Measurements from ENCODE around the gene SLC12A9.

Gene SLC12A9

GRCh38 chr7:100865938-100866728 is 13.6 kb downstream of the SLC12A9 start:
- Histone ChIP-seq H3K27me3 (ENCODE audit: low read depth, low read length) (no peaks in the 10 kb centered on the region), H3K9ac (ENCODE audit: low read length) (peak overlapping the region; percentile 99; the same call in 1 of the 2 replicates), H3K27ac (ENCODE audit: low read length) (peak overlapping the region; percentile 79; the same call in 1 of the 2 replicates), H3K4me2 (ENCODE audit: low read length) (peak overlapping the region; percentile 89; the same call in 1 of the 2 replicates), H3K4me3 (ENCODE audit: low read length) (peak overlapping the region; percentile 91; the same call in 1 of the 2 replicates), H4K20me1 (ENCODE audit: insufficient read depth, low read length) (no peaks in the 10 kb centered on the region), H3K79me2 (ENCODE audit: low read length) (peaks cover 25% of the 10 kb centered on the region), H2AFZ (ENCODE audit: low read depth, low read length) (no peak overlapping the region), H3K9me3 (ENCODE audit: insufficient read depth, low read length) (no peaks in the 10 kb centered on the region), H3K36me3 (replicated peaks; ENCODE audit: low read depth, low read length) (peaks cover 11% of the 10 kb centered on the region), H3K4me1 (ENCODE audit: low read length) (peaks cover 27% of the 10 kb centered on the region)
- TF ChIP-seq EZH2phosphoT487 (IDR thresholded peaks at IDR 0.05; ENCODE audit: low read depth) (no peak), CTCF (IDR thresholded peaks at IDR 0.05; ENCODE audit: low read depth, low read length) (no peak)

DNA sequence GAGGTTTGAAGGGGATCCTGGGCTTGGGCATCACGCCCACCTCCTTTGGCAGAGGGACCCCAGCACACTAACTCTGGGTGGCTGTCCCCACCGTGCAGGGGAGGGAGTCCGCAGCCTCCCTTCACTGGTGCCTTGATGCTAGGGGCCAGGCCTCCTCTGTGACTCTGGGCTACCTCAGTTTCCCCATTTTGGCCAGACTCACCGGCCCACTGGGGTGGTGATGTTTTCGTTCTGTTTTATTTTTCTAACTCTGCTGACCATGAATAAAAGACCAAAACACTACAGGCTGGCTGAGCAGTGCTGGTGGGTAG is 14.2 kb downstream of the SLC12A9 start:
- Histone ChIP-seq H3K27ac (ENCODE audit: low read length) (peak overlapping the region; percentile 79), H4K20me1 (ENCODE audit: insufficient read depth, low read length) (no peaks in the 10 kb centered on the region), H3K36me3 (replicated peaks; ENCODE audit: low read depth, low read length) (peaks cover 16% of the 10 kb centered on the region)

GRCh38 chr7:100867040-100867775 is 14.7 kb downstream of the SLC12A9 start, which contains the start of gene TRIP6:
Gene TRIP6, plus strand, starts transcription at chr7:100867387. Its CDS starts 111 bp downstream, at chr7:100867498.
- Histone ChIP-seq H3K79me2 (ENCODE audit: low read length) (peaks cover 25% of the 10 kb centered on the region), H3K4me1 (ENCODE audit: low read length) (peaks cover 17% of the 10 kb centered on the region), H3K27ac (ENCODE audit: low read length) (peak within 1 kb of the TSS; percentile 79), H3K4me3 (ENCODE audit: low read length) (peak within 1 kb of the TSS; percentile 91), H3K4me2 (ENCODE audit: low read length) (peak within 1 kb of the TSS; percentile 89), H4K20me1 (ENCODE audit: insufficient read depth, low read length) (no peaks in the 10 kb centered on the region), H3K9ac (ENCODE audit: low read length) (peak within 1 kb of the TSS; percentile 99), H3K9me3 (ENCODE audit: insufficient read depth, low read length) (no peaks in the 10 kb centered on the region), H3K27me3 (ENCODE audit: low read depth, low read length) (no peaks in the 10 kb centered on the region), H3K36me3 (replicated peaks; ENCODE audit: low read depth, low read length) (peaks cover 16% of the 10 kb centered on the region), H2AFZ (ENCODE audit: low read depth, low read length) (peak within 1 kb of the TSS; percentile 47; the same call in 1 of the 2 replicates)
- TF ChIP-seq EZH2phosphoT487 (IDR thresholded peaks at IDR 0.05; ENCODE audit: low read depth) (no peak), CTCF (IDR thresholded peaks at IDR 0.05; ENCODE audit: low read depth, low read length) (no peak)

More for the DNA sequence above, 14.2 kb downstream of the SLC12A9 start:
- Histone ChIP-seq H3K79me2 (ENCODE audit: low read length) (peaks cover 25% of the 10 kb centered on the region), H2AFZ (ENCODE audit: low read depth, low read length) (peak overlapping the region; percentile 47; the same call in 1 of the 2 replicates), H3K27me3 (ENCODE audit: low read depth, low read length) (no peaks in the 10 kb centered on the region), H3K4me1 (ENCODE audit: low read length) (peaks cover 22% of the 10 kb centered on the region), H3K4me3 (ENCODE audit: low read length) (peak overlapping the region; percentile 91), H3K4me2 (ENCODE audit: low read length) (peak overlapping the region; percentile 89), H3K9me3 (ENCODE audit: insufficient read depth, low read length) (no peaks in the 10 kb centered on the region), H3K9ac (ENCODE audit: low read length) (peak overlapping the region; percentile 99)
- TF ChIP-seq CTCF (IDR thresholded peaks at IDR 0.05; ENCODE audit: low read depth, low read length) (no peak), EZH2phosphoT487 (IDR thresholded peaks at IDR 0.05; ENCODE audit: low read depth) (no peak)

Measured in OCI-LY3 (cell line).